ENCODE results near the gene RASGEF1C. TPM values are rescaled to one million over a fixed set of nuclear protein-coding genes. Genes with fewer than 3 reads are reported as not detected.

The RASGEF1C gene
- total RNA-seq, 1 experiment from 2014 or later = not detected

DNA sequence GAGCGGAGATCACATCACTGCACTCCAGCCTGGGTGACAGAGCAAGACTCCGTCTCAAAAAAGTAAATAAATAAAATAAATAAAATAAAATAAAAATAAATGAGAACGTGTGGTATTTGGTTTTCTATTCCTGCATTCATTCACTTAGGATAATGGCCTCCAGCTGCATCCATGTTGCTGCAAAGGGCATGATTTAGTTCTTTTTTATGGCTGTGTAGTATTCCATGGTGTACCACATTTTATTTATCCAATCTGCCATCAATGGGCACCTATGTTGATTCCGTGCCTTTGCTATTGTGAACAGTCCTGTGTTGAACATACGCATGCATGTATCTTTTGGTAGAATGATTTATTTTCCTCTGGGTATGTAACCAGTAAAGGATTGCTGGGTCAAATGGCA lies 8.8 kb upstream of the RASGEF1C start:
- Mint-ChIP-seq H3K27ac (ENCODE audit: unreplicated experiment) (no peak overlapping the region), H3K9me3 (ENCODE audit: low read depth, unreplicated experiment) (peaks cover 19% of the 10 kb centered on the region), H3K36me3 (ENCODE audit: insufficient read depth, unreplicated experiment) (peaks cover 4% of the 10 kb centered on the region), H3K4me3 (ENCODE audit: low read depth, unreplicated experiment) (no peak overlapping the region), H3K4me1 (ENCODE audit: low read depth, unreplicated experiment) (peaks cover 5% of the 10 kb centered on the region), H3K27me3 (ENCODE audit: unreplicated experiment) (peaks cover 8% of the 10 kb centered on the region)
- TF ChIP-seq, protein P1, sequence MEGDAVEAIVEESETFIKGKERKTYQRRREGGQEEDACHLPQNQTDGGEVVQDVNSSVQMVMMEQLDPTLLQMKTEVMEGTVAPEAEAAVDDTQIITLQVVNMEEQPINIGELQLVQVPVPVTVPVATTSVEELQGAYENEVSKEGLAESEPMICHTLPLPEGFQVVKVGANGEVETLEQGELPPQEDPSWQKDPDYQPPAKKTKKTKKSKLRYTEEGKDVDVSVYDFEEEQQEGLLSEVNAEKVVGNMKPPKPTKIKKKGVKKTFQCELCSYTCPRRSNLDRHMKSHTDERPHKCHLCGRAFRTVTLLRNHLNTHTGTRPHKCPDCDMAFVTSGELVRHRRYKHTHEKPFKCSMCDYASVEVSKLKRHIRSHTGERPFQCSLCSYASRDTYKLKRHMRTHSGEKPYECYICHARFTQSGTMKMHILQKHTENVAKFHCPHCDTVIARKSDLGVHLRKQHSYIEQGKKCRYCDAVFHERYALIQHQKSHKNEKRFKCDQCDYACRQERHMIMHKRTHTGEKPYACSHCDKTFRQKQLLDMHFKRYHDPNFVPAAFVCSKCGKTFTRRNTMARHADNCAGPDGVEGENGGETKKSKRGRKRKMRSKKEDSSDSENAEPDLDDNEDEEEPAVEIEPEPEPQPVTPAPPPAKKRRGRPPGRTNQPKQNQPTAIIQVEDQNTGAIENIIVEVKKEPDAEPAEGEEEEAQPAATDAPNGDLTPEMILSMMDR (IDR thresholded peaks at IDR 0.05; ENCODE audit: unreplicated experiment) = no peak
- intact Hi-C loops (cut with micrococcal nuclease; ENCODE audit: unreplicated experiment) = no loop called here
- no peak for DNase-seq
- CTCF ChIA-PET = no interaction called here
- BruUV-seq (replicated peaks) = no TSS peak

DNA sequence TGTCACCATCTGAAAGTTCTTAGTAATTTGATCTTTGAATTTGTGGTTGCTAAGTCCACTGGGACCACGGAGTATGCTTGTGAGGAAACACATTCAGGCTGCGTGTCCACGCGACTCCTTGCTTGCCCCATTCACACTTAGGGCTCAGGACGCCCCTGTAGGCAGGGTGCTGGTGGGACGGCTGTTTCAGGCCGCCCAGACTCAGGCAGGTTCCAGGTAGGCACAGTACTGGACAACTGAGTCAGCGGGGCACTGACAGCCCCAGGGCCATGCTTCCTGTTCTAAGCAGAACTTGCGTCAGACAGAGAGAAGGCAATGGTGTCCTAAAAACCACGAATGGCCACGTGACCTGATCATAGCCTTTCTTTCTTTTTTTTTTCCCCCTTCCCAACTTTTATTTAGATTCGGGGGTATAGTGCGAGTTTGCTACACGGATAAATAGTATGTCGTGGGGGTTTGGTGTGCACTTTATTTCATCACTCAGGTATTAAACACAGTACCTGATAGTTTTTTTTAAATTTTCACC lies 7.7 kb upstream of the RASGEF1C start:
- TF ChIP-seq, protein P1 (IDR thresholded peaks at IDR 0.05; ENCODE audit: unreplicated experiment) = no peak
- no peak for DNase-seq
- CTCF ChIA-PET = no interaction called here
- BruUV-seq (replicated peaks) = no TSS peak
- Mint-ChIP-seq H3K36me3 (ENCODE audit: insufficient read depth, unreplicated experiment) (no peaks in the 10 kb centered on the region), H3K27me3 (ENCODE audit: unreplicated experiment) (peaks cover 19% of the 10 kb centered on the region), H3K4me1 (ENCODE audit: low read depth, unreplicated experiment) (peaks cover 15% of the 10 kb centered on the region), H3K9me3 (ENCODE audit: low read depth, unreplicated experiment) (peaks cover 15% of the 10 kb centered on the region), H3K4me3 (ENCODE audit: low read depth, unreplicated experiment) (no peak overlapping the region), H3K27ac (ENCODE audit: unreplicated experiment) (no peak overlapping the region)
- intact Hi-C loops (cut with micrococcal nuclease; ENCODE audit: unreplicated experiment) = no loop called here

DNA sequence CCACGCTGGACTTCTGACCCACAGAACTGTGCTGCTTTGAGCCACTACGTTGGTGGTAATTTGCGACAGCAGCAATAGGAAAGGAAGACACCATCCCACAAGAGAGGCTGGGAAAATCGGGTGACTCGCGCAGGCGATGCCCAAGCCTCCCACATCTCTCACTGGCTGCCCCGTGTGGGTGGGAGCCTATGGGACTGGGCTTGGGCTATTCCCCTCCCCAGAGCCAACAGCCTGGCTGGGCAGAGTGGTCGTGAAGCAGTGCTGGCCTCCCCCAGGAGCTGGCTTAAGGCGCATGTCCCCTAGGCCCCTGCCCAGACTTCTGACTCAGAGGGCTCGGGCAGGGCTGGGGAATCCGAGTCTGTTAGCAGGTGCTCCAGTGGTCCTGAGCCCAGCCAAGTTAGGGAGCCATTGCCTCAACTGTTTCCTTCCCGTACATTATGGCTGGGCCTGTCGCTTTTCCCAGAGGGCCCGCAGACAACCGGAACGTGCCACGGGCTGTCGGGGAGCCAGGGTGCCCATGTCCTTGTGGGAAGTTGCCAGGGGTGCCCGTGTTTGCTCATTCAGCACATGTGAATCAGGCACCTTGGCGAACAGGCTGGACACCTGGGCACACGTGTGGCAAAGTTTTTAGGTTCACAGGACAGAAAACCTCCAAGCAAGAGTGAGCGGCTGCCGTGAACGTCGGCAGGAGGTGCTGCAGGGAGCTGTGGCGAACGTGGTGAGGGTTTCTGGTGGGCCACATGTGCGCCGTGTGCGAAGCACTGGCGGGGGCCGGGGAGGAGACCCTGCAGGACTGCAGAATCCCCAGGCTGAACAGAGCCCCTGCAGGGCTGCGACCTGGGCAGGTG lies 7.0 kb upstream of the RASGEF1C start:
- peaks cover 23% of the 10 kb centered on the region for H3K27me3 Mint-ChIP-seq (ENCODE audit: unreplicated experiment)
- peaks cover 15% of the 10 kb centered on the region for H3K9me3 Mint-ChIP-seq (ENCODE audit: low read depth, unreplicated experiment)
- no TSS peak for BruUV-seq (replicated peaks)
- CTCF ChIA-PET = no interaction called here
- no peaks in the 10 kb centered on the region for H3K36me3 Mint-ChIP-seq (ENCODE audit: insufficient read depth, unreplicated experiment)
- peaks cover 16% of the 10 kb centered on the region for H3K4me1 Mint-ChIP-seq (ENCODE audit: low read depth, unreplicated experiment)
- no peak for DNase-seq
- intact Hi-C loops (cut with micrococcal nuclease; ENCODE audit: unreplicated experiment) = no loop called here
- H3K4me3 Mint-ChIP-seq (ENCODE audit: low read depth, unreplicated experiment) = no peak overlapping the region
- TF ChIP-seq, protein P1 (IDR thresholded peaks at IDR 0.05; ENCODE audit: unreplicated experiment) = no peak
- H3K27ac Mint-ChIP-seq (ENCODE audit: unreplicated experiment) = no peak overlapping the region

DNA sequence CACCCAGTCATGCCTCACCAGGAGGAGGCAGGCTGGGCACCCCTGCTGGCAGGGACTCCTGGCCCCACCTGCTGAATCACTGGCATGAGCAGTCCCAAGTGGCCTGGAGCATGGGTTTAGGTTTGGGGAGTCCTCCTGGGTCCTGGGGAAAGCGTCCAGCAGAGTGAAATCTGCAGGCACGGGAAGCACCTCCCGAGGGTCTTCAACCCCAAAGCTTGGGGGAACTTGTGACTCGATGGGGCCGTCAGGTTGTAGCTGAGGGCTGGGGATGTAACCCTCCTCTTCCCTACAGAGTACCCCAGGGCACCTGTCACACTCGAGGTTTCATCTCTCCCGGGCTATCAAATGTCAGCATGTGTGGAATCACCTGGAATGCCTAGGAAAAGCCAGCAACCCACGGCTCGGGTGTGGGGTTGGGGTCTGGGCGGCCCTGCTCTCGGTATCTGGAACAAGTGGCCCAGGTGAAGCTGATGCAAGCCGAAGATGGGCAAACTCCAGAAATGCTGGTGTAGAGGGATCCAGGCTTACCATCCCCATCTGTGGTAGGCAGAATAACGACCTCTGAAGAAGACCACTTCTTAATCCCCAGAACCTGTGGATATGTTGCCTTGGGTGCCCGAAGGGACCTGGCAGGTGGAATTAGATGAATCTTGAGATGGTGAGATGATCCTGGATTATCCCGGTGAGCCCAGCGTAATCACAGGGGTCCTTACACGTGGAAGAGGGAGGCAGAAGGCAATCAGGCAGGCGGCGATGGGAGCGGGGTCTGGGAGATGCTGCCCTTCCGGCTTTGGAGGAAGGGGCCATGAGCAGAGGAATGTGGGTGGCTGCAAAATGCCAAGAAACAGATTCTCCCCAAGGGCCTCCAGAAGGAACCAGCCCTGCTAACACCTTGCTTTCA lies 6.1 kb upstream of the RASGEF1C start:
- intact Hi-C loops (cut with micrococcal nuclease; ENCODE audit: unreplicated experiment) = no loop called here
- no peak for DNase-seq
- peaks cover 14% of the 10 kb centered on the region for H3K9me3 Mint-ChIP-seq (ENCODE audit: low read depth, unreplicated experiment)

More for the DNA sequence above, 6.1 kb upstream of the RASGEF1C start:
- Mint-ChIP-seq H3K36me3 (ENCODE audit: insufficient read depth, unreplicated experiment) (no peaks in the 10 kb centered on the region), H3K27me3 (ENCODE audit: unreplicated experiment) (peaks cover 23% of the 10 kb centered on the region), H3K27ac (ENCODE audit: unreplicated experiment) (no peak overlapping the region), H3K4me3 (ENCODE audit: low read depth, unreplicated experiment) (no peak overlapping the region), H3K4me1 (ENCODE audit: low read depth, unreplicated experiment) (peaks cover 16% of the 10 kb centered on the region)
- CTCF ChIA-PET = no interaction called here
- TF ChIP-seq, protein P1 (IDR thresholded peaks at IDR 0.05; ENCODE audit: unreplicated experiment) = no peak
- BruUV-seq (replicated peaks) = no TSS peak

Data from Calu3 (cell line).